HG03045 (cell line): ENCODE results near the gene ADAMTS18.

ENCODE experiments used
- ATAC-seq: cut with Tn5 transposase; IDR thresholded peaks from one replicate; pipeline ENCODE4 v1.9.1; 2021; ENCODE audit warnings: mild to moderate bottlenecking, moderate library complexity; ENCODE audit not compliant: unreplicated experiment

Gene ADAMTS18

GRCh38 chr16:77331043-77331442 is 103.8 kb downstream of the ADAMTS18 start:
- no peak for ATAC-seq

DNA sequence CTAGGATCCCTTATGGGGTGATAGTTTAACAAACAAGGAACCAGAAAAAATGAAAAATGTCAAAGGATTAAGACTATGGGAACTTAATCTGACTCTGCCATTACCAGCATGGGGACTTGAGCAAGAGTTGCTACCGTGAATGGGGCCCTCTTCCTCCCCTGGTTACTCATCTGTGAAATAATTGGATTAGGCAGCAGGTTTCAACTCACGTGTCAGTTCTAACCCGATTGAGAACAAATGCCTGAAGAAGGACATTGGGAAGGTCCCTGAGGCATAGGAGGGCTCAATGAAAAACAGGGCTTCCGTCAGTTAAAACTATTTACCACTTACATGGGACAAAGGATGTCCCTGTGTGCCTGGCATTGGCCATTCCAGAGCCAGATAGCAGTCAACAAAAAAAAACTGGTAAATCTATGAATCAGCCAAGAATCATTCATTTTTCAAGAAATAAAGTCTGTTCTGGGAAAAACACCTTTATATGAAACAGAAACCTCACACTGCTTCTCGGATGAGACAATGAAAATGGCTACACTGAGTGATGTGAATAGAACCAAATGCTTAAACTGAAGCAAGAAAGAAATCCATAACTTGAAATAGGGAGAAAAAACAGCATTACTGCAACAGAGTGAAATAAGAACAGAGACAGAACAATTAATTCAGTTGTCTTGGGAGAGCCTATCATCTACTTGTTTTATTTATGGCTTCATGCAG is 104.3 kb downstream of the ADAMTS18 start:
- no peak for ATAC-seq

GRCh38 chr16:77328768-77329167 is 106.1 kb downstream of the ADAMTS18 start:
- ATAC-seq, result no peak

DNA sequence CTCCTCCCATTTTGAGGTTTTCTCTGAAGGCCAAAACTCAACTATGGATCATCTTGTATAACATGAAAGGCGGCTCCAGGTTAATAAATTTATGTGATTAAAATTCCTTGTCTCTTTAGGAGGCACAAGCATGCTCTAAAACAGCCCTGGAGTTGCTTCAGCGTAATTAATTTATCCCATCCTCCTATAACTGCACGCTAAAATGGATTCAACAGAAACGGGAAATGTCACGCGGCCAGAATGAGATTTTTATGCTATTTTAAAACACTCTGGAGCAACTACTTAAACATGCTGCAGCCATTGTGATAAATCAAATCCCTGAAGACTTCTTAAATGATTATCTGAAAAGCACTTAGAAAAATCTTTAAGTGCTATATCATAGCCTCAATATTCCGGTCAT is 106.6 kb downstream of the ADAMTS18 start:
- no peak for ATAC-seq

DNA sequence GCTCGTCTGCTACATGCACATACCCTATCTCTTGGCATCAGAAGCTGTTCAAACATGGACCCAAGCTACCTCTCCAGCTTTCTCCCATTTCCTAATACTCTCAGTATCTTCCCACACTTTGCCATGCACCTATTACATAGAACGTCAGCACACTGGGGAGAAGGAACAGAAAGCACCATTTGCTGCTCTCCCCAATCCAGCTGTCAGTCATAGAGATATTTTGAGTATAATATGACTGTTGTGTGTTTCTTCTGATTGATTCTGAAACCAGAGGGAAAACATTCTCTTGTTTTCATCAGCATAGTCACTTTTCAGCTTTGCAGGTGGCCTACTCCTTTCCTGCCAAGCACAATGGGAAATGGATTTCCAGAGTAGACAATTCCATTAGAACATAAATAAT is 107.1 kb downstream of the ADAMTS18 start:
- ATAC-seq, result no peak

DNA sequence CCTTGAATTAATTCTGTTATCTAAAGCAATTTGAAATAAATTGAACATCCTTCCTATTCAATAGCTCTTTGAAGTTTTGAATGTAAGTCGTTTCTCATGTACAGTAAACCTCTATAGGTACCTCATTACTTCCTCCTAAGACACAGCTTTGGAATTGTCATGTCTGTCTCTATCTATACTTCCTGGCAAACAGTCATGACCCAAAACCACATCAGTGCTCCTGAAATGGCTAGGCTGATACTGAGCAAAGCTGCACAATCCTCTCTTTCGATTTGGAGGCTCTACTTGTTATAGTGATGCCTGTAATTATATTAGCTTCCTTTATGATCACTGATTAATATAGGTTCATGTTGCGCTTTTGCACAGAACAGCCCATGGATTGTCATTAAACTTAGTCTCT is 110.1 kb downstream of the ADAMTS18 start:
- ATAC-seq, result no peak

DNA sequence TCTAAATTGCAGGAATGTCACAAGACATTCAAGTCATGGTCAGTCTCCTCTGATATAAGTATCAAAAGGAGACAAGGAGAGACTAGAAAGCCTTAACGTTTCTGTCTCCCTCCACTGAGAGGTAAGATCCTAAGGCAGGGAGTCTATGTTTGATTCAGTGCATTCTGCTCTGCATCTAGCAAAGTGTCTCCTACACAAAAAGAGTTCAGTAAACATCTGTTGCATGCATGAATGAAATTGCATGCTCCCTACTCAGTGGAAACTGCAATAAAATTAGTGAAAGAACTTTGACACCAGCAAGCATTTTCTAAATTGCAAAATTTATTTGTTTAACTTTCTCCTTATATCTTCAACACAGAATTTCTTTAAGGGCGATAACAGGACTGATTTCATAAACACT is 111.1 kb downstream of the ADAMTS18 start:
- ATAC-seq, result no peak

GRCh38 chr16:77322757-77323156 is 112.1 kb downstream of the ADAMTS18 start:
- no peak for ATAC-seq

- ATAC-seq, result no peak
Measured at GRCh38 chr16:77317059-77317458, 117.8 kb downstream of the ADAMTS18 start.

DNA sequence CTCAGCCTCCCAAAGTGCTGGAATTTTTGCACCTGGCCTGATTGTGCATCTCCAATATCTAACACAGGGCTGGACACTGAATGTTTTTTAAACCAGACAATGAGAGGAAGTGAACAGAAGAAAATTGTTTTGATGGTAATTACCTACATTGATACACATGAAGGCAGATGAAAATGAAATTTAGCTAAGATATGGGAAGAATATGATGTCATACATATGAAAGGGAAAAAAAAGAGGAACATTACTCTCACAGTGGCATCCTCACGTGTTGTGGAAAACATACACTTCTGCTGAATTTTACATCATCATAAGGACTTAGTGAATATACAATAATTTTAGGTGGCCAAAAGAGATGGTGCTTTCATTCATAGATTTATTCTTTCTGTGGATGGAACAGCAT is 124.0 kb downstream of the ADAMTS18 start:
- no peak for ATAC-seq

- no peak for ATAC-seq
Measured at GRCh38 chr16:77308163-77308561, 126.7 kb downstream of the ADAMTS18 start.

DNA sequence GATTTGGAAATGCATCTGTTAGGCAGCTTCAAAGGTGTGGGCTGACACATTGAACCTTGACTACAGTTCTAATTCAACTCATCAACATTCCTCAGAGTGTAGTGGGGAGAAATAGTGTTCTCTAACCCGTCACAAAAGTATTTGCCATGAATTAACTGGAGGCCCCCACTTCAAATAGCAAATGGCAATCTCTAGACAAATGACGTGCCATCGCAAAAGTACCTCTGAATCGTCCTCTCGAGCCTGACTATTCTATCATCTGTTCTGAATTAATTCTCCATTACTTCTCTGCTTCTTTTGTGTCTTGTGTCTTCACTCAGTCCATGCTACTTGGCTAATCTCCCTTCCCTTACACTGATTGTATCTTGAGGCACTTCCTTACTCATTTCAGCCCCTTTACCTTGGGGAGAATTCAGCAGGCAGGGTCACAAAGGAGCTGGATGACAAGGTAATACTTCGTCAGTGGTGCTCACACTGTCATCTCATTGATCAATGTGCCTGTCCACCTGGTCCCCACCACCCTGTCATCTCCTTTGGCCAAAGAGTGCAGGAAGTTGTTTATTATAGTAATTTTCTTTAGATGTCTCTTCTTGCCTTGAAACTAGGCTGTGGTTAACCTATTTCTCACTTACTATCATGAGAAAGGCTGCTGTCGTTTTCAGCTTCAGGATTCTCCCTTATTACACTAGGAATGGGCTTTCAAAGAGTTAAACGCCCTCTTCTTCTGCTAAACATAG is 127.2 kb downstream of the ADAMTS18 start:
- no peak for ATAC-seq

DNA sequence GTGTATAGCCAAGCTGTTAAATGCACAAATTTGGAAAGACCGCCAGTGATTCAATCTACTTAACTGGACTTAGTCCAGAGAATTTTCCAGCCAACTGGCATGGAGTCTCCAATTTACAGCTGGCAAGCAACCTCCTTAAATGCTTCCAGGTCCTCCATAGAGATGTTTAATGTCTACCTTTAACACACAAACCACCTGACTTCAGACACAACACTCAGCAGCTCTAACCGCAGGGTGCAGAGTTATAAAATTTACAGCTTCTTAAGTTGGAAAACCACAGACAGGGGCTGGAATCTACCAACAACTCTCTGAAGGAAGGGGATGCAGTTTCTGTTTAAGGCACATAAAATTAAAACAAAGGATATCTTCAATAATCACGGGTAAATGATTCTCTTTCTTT is 128.8 kb downstream of the ADAMTS18 start:
- no peak for ATAC-seq

DNA sequence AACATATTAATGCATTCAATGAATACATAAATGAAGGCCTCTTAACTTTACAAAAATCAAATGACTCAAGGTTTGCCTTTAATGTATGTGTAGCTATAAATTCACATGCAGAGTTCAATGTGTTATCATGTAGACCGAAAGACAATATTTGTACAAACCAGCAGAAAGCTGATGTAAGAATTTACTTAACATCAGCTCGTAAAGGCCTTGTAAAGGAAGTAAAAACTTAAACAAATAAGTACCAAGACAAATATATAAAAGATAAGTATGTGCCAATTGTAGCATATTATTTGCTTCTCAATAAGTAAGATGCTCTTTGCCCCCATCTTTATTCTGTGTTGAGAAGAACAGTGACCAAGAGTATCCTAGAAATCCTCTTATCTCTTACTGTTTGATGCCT is 130.0 kb downstream of the ADAMTS18 start:
- no peak for ATAC-seq

DNA sequence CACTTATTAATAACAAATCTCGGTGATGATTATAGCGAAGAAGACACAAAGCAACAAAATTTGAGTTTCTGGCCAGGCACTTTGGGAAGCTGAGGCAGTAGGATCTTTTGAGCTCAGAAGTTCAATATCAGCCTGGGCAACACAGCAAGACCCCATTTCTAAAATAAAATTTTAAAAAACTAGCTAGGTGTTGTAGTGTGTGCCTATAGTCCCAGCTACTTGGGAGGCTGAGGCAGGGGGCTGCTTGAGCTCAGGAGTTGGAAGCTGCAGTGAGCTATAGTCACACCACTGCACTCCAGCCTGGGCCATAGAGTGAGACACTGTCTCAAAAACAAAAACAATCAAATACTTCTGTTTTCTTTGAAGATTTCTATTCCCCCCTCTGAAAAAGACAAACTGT is 130.7 kb downstream of the ADAMTS18 start:
- ATAC-seq, result no peak

GRCh38 chr16:77302674-77303073 is 132.2 kb downstream of the ADAMTS18 start:
- no peak for ATAC-seq

- no peak for ATAC-seq
Measured at GRCh38 chr16:77302249-77302648, 132.6 kb downstream of the ADAMTS18 start.

GRCh38 chr16:77300256-77300655 is 134.6 kb downstream of the ADAMTS18 start:
- no peak for ATAC-seq

DNA sequence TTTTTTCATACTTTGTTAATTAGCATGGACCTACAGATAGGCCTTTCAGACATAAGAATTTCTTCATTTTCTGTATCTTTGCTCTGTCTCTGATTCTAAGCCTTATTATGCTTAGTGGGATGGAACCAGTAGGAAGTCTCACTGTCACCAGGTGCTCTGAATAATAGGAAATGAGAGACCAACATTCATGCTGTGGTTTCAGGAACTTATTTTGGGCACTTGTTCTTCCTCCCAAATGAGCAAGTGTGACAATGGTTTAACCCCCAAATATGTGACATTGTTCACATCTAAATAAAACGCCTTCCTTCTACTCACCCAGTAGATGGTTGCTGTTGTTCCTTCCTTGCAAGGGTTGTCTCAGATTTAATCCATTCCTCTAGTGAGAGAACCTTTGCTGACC is 135.4 kb downstream of the ADAMTS18 start:
- ATAC-seq, result no peak

- ATAC-seq, result no peak
Measured at GRCh38 chr16:77298418-77299360, 136.1 kb downstream of the ADAMTS18 start.

GRCh38 chr16:77297996-77298395 is 136.8 kb downstream of the ADAMTS18 start:
- no peak for ATAC-seq
